B cell (primary cell): ENCODE data around the gene TLR9. TPM values are rescaled to one million over a fixed set of nuclear protein-coding genes. Genes with fewer than 3 reads are reported as not detected.

Experiments used
- ATAC-seq: fragments of 200-7000 bp; cut with Tn5 transposase; one replicate; pipeline ENCODE4 v1.10.0; 2021; ENCODE audit warnings: low read depth, mild to moderate bottlenecking, moderate number of reproducible peaks, moderate library complexity
- CTCF ChIA-PET: fragments of 350-600 bp; sonication (Branson Sonifier 250); formaldehyde crosslinking; loops from one replicate; lab custom pipeline; 2021; ENCODE audit warnings: antibody characterized with exemption, inconsistent platforms; lab: Charles Lee
- POLR2A ChIA-PET: fragments of 350-600 bp; sonication (Branson Sonifier 250); formaldehyde crosslinking; loops from one replicate; lab custom pipeline; 2021; ENCODE audit warnings: antibody characterized with exemption; lab: Charles Lee
- DNase-seq: peaks from one replicate; pipeline ENCODE4 v3.0.0; 2013
- H2AFZ ChIP-seq: 2 replicates; pipeline ENCODE4 v1.6.1; 2012; ENCODE audit warnings: mild to moderate bottlenecking, low read depth, low read length; ENCODE audit not compliant: insufficient read depth, poor library complexity, severe bottlenecking
- H3K27ac ChIP-seq, 2 donors: 1 replicate in 1 of 2; 2 replicates in 1 of 2; pipeline ENCODE4 v1.5.1; 2012 to 2013; ENCODE audit warnings: low read length in 2 of 2, mild to moderate bottlenecking in 2 of 2, moderate library complexity in 1 of 2
- H3K27me3 ChIP-seq, 4 experiments: fragments of 200-600 bp in 1 of 4; sonication (generic) in 1 of 4; replicated peaks in 1 of 4; 1 replicate in 2 of 4; 2 replicates in 2 of 4; pipeline versions ENCODE4 v1.6.1 to v1.7.0; 2013 to 2016; ENCODE audit warnings: low read length in 3 of 4, mild to moderate bottlenecking in 2 of 4, mixed read lengths in 1 of 4, moderate library complexity in 1 of 4; ENCODE audit not compliant: insufficient read depth in 4 of 4, control insufficient read depth in 3 of 4; ENCODE audit errors: control extremely low read depth in 1 of 4
- H3K36me3 ChIP-seq, 2 experiments: replicated peaks in 1 of 2; 1 replicate in 1 of 2; 2 replicates in 1 of 2; pipeline versions ENCODE4 v1.6.1 to v1.7.1; 2013; ENCODE audit warnings: low read length in 1 of 2; ENCODE audit not compliant: insufficient read depth in 2 of 2, control insufficient read depth in 1 of 2; ENCODE audit errors: control extremely low read depth in 1 of 2, extremely low read depth in 1 of 2
- H3K4me1 ChIP-seq, 2 donors: fragments of 200-600 bp in 1 of 2; sonication (generic) in 1 of 2; 1 replicate in 1 of 2; 2 replicates in 1 of 2; pipeline versions ENCODE4 v1.5.1 to v1.6.1; 2013 to 2017; ENCODE audit warnings: low read length in 2 of 2; ENCODE audit not compliant: control insufficient read depth in 2 of 2, insufficient read depth in 2 of 2
- H3K4me2 ChIP-seq: replicated peaks from 2 replicates; pipeline ENCODE3; 2012; ENCODE audit warnings: mild to moderate bottlenecking, low read depth, low read length; ENCODE audit not compliant: poor library complexity, severe bottlenecking
- H3K4me3 ChIP-seq, 5 experiments: fragments of 200-600 bp in 1 of 5; sonication (generic) in 1 of 5; 1 replicate in 3 of 5; 2 replicates in 2 of 5; pipeline versions ENCODE4 v1.5.1 to v1.7.0; 2011 to 2016; ENCODE audit warnings: low read length in 4 of 5, mild to moderate bottlenecking in 4 of 5, low read depth in 2 of 5, control low read depth in 1 of 5, moderate library complexity in 1 of 5; ENCODE audit not compliant: insufficient read depth in 1 of 5; ENCODE audit errors: control extremely low read depth in 1 of 5, extremely low read depth in 1 of 5
- H3K79me2 ChIP-seq: fragments of 200-600 bp; sonication (generic); one replicate; pipeline ENCODE4 v1.6.0; 2016; ENCODE audit warnings: low read length; ENCODE audit not compliant: control insufficient read depth, insufficient read depth
- H3K9ac ChIP-seq: fragments of 200-600 bp; sonication (generic); 2 replicates; pipeline ENCODE4 v1.6.1; 2017; ENCODE audit warnings: mild to moderate bottlenecking, low read length, moderate library complexity
- H3K9me3 ChIP-seq, 3 donors: one replicate each; pipeline versions ENCODE4 v1.6.1 to v1.7.1; 2013; ENCODE audit warnings: low read length in 2 of 3; ENCODE audit not compliant: control insufficient read depth in 2 of 3, insufficient read depth in 1 of 3; ENCODE audit errors: control extremely low read depth in 1 of 3
- H4K20me1 ChIP-seq: 2 replicates; pipeline ENCODE4 v1.6.0; 2012; ENCODE audit warnings: mild to moderate bottlenecking, low read length; ENCODE audit not compliant: insufficient read depth, control insufficient read depth, poor library complexity, severe bottlenecking
- H3K27ac Mint-ChIP-seq: one replicate; pipeline ENCODE4 v1.8.0; 2021; ENCODE audit warnings: mixed read lengths
- H3K27me3 Mint-ChIP-seq: one replicate; pipeline ENCODE4 v1.8.0; 2021; ENCODE audit warnings: mixed read lengths
- H3K4me1 Mint-ChIP-seq: one replicate; pipeline ENCODE4 v1.8.0; 2021; ENCODE audit warnings: mixed read lengths
- H3K4me3 Mint-ChIP-seq: one replicate; pipeline ENCODE4 v1.8.0; 2021; ENCODE audit warnings: mixed read lengths
- H3K9me3 Mint-ChIP-seq: one replicate; pipeline ENCODE4 v1.8.0; 2022; ENCODE audit warnings: mixed read lengths; ENCODE audit not compliant: insufficient read depth
- CTCF ChIP-seq: fragments of 200-600 bp; IDR thresholded peaks from one replicate; pipeline ENCODE4 v1.8.0; 2022; ENCODE audit warnings: antibody characterized with exemption, mild to moderate bottlenecking
- EZH2 ChIP-seq: IDR thresholded peaks from 2 replicates; pipeline ENCODE4 v1.6.1; 2012; ENCODE audit warnings: borderline replicate concordance, low read depth, mild to moderate bottlenecking, moderate library complexity, low read length; ENCODE audit not compliant: insufficient read depth, poor library complexity, severe bottlenecking
- WGBS: methylation state at CpG from one replicate; pipeline ENCODE4 v1.1.5; 2013; ENCODE audit warnings: missing lambda C conversion rate; ENCODE audit not compliant: insufficient coverage; 5-methylcytosine and 5-hydroxymethylcytosine counted together
- intact Hi-C: fragments of 100-400 bp; cut with micrococcal nuclease; formaldehyde crosslinking; loops from one replicate; pipeline ENCODE4 v1.10.0; 2022
- polyA plus RNA-seq: library from polyadenylated mRNA; depleted of rRNA; stranded (reverse); fragments of >200 nt; gene quantifications from 2 replicates; pipeline ENCODE4 v1.2.3, GENCODE V29; 2012
- total RNA-seq, 2 donors: library from RNA; stranded (reverse); fragments of 120-200 nt in 1 of 2; gene quantifications; 1 replicate in 1 of 2; 2 replicates in 1 of 2; pipeline versions ENCODE4 v1.2.3 to v1.2.4, GENCODE V29; 2013 to 2022

Gene TLR9
- total and polyA plus RNA-seq, 2 donors (not counting 1 experiment from before 2014, with no cell fraction given), result 3.7 to 21.0 TPM

DNA sequence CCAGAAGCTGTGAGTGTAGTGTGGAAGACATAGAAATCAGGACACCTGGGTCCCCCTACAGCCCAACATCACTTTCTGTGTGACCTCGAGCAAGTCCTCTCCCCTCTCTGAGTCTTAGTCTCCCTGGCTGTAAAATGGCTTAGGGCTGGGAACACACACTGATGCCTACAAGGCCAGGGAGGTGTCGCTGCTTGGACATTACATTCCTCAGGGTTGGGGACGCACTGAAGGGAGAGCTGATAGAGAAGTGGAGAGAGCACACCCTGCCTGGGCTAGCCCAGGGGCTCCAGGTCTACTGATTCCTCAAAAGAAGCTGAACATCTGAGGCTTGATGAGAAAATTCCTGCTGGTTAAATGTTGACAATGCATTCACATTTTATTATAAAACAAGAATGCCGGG, 33.8 kb downstream of the TLR9 start:
- no peaks in the 10 kb centered on the region for H4K20me1 ChIP-seq
- H3K4me3 ChIP-seq, result no peak overlapping the region
- Mint-ChIP-seq H3K27me3 (no peaks in the 10 kb centered on the region), H3K4me1 (peaks cover 8% of the 10 kb centered on the region), H3K27ac (no peak overlapping the region), H3K4me3 (no peak overlapping the region), H3K9me3 (no peaks in the 10 kb centered on the region)
- H3K4me1 ChIP-seq, result peaks cover 0 to 6% of the 10 kb centered on the region in 2 donors
- DNase-seq (no peak), ATAC-seq (no peak)
- H3K27me3 ChIP-seq, result no peaks in the 10 kb centered on the region
- H3K27ac ChIP-seq, result no peak overlapping the region
- no peaks in the 10 kb centered on the region for H3K9me3 ChIP-seq
- H3K36me3 ChIP-seq, result no peaks in the 10 kb centered on the region
- ChIA-PET CTCF (interaction anchor here (1.2 kb wide), 1 partner anchor 148 kb away, joined by 3 read pairs; no protein-coding TSS in a partner anchor), POLR2A (no interaction called here)
- TF ChIP-seq CTCF (no peak), EZH2 (no peak)
- H3K9ac ChIP-seq, result no peak overlapping the region
- no peak overlapping the region for H2AFZ ChIP-seq
- no peak overlapping the region for H3K4me2 ChIP-seq
- intact Hi-C loops, result no loop called here
- H3K79me2 ChIP-seq, result no peaks in the 10 kb centered on the region
- WGBS, result 93% methylated on average over 2 of the region's 4 CpGs

DNA sequence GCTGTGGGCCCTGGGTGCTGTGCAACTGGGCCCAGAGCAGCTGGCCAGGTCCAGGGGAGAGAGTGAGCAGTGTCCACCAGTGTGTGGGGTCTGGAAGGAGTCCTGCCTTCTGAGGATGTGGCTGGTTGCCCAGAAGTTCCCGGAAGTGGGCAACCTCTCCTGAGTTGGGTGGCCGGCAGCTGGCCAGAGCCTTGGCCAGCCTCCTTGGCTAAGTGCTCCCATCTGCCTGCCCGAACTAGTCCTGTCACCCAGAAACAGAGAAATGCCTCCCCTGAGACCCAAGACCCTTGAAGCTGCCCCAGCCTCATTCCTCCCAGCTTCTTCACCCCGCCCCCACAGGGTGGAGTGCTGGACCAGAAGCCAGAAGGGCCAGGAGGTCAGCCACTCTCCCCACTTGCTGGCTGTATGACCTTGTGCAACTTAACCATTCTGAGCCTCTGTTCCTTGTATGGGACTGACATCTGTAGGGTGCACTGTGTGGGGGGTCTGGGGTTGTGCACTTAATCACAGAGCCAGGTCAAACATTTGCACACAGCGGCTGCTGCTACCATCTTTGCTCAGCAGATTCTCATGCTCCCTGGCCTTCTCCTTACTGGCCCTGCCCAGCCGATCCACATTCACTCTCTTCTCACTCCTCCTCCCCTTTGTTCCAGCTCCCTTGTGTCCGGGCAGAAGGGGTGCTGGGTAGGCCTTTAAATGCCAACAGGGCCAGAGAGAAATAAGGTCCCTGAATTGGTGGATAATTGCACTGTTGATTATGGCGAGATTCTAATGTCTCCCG, 35.0 kb downstream of the TLR9 start:
- Histone ChIP-seq H4K20me1 (no peaks in the 10 kb centered on the region), H3K4me1 (peaks cover 0 to 6% of the 10 kb centered on the region in 2 donors), H3K79me2 (no peaks in the 10 kb centered on the region), H3K36me3 (no peaks in the 10 kb centered on the region), H3K9ac (no peak overlapping the region), H3K4me3 (no peak overlapping the region), H2AFZ (no peak overlapping the region), H3K27ac (no peak overlapping the region), H3K9me3 (no peaks in the 10 kb centered on the region), H3K4me2 (no peak overlapping the region), H3K27me3 (no peaks in the 10 kb centered on the region)
- no peak for TF ChIP-seq EZH2
- no peak for TF ChIP-seq CTCF
- 98% methylated on average over 6 of the region's 9 CpGs for WGBS
- Mint-ChIP-seq H3K4me3 (no peak overlapping the region), H3K27ac (no peak overlapping the region), H3K9me3 (no peaks in the 10 kb centered on the region), H3K4me1 (peaks cover 6% of the 10 kb centered on the region), H3K27me3 (no peaks in the 10 kb centered on the region)
- ChIA-PET CTCF (no interaction called here), POLR2A (no interaction called here)
- no peak for ATAC-seq
- intact Hi-C loops, result no loop called here
- DNase-seq, result no peak
